Muscle layer of colon (tissue), 2 donors: ENCODE measurements around the gene PRSS50.

Source experiments
- H3K27ac ChIP-seq: one replicate; pipeline ENCODE4 v1.7.0; 2013; ENCODE audit warnings: low read depth, mild to moderate bottlenecking, low read length, moderate library complexity
- H3K27me3 ChIP-seq, 2 donors: one replicate each; pipeline ENCODE4 v1.7.0; 2013; ENCODE audit warnings: low read length in 2 of 2, mild to moderate bottlenecking in 2 of 2; ENCODE audit not compliant: insufficient read depth in 2 of 2, control insufficient read depth in 1 of 2
- H3K36me3 ChIP-seq: one replicate; pipeline ENCODE4 v1.7.0; 2013; ENCODE audit warnings: mild to moderate bottlenecking, low read length; ENCODE audit not compliant: insufficient read depth
- H3K4me1 ChIP-seq: one replicate; pipeline ENCODE4 v1.7.0; 2013; ENCODE audit warnings: mild to moderate bottlenecking, low read length; ENCODE audit not compliant: insufficient read depth
- H3K4me3 ChIP-seq, 2 donors: one replicate each; pipeline ENCODE4 v1.7.0; 2013; ENCODE audit warnings: low read length in 2 of 2, low read depth in 1 of 2, mild to moderate bottlenecking in 1 of 2, moderate library complexity in 1 of 2
- H3K9ac ChIP-seq: one replicate; pipeline ENCODE4 v1.7.0; 2013; ENCODE audit warnings: low read length
- H3K9me3 ChIP-seq: one replicate; pipeline ENCODE4 v1.7.0; 2013; ENCODE audit warnings: mild to moderate bottlenecking, low read length
- donor health status: abdominal sarcoma.
- donor health status: Adenocarcinoma of cecum.

The PRSS50 gene

GRCh38 chr3:46671541-46672348, 45.9 kb downstream of the PRSS50 start:
- H3K27me3 ChIP-seq = no peaks in the 10 kb centered on the region
- H3K9me3 ChIP-seq = no peaks in the 10 kb centered on the region
- no peaks in the 10 kb centered on the region for H3K36me3 ChIP-seq
- peaks cover 2% of the 10 kb centered on the region for H3K4me1 ChIP-seq
- no peak overlapping the region for H3K27ac ChIP-seq
- no peak overlapping the region for H3K9ac ChIP-seq
- no peak overlapping the region for H3K4me3 ChIP-seq

DNA sequence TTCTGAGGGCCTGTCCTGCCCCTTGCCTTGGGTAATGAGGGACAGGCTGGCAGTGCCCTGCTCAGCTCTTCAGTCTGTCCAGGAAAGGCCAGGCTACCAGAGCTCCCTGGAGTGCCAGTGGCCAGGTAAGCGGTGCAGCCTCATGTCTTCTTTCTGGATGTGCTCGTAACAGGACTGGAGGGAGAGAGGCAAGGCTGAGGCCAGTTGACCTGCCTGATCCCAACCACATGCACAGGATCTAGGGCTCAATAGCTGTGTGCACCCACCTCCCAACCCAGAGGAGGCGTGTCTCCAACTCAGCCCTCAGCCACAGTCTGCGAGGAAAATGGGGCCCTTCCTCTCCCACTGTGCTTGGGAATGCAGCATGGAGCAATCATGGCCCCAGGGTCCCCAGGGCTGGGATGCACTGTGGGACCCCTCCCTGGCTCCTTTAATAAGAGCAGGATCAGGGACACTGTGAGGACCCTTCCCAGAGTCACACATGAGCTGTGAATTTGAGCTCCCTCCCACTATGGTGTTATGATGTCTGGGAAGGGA, 46.7 kb downstream of the PRSS50 start:
- no peaks in the 10 kb centered on the region for H3K36me3 ChIP-seq
- no peaks in the 10 kb centered on the region for H3K9me3 ChIP-seq

GRCh38 chr3:46670000-46670890, 47.4 kb downstream of the PRSS50 start:
- H3K4me1 ChIP-seq = peaks cover 11% of the 10 kb centered on the region
- H3K9ac ChIP-seq = no peak overlapping the region
- no peaks in the 10 kb centered on the region for H3K27me3 ChIP-seq
- H3K27ac ChIP-seq = no peak overlapping the region
- no peaks in the 10 kb centered on the region for H3K9me3 ChIP-seq
- no peak overlapping the region for H3K4me3 ChIP-seq
- H3K36me3 ChIP-seq = no peaks in the 10 kb centered on the region

More for the DNA sequence above, 46.7 kb downstream of the PRSS50 start:
- Histone ChIP-seq H3K27me3 (no peaks in the 10 kb centered on the region), H3K9ac (no peak overlapping the region), H3K27ac (no peak overlapping the region), H3K4me1 (peaks cover 10% of the 10 kb centered on the region), H3K4me3 (no peak overlapping the region)

DNA sequence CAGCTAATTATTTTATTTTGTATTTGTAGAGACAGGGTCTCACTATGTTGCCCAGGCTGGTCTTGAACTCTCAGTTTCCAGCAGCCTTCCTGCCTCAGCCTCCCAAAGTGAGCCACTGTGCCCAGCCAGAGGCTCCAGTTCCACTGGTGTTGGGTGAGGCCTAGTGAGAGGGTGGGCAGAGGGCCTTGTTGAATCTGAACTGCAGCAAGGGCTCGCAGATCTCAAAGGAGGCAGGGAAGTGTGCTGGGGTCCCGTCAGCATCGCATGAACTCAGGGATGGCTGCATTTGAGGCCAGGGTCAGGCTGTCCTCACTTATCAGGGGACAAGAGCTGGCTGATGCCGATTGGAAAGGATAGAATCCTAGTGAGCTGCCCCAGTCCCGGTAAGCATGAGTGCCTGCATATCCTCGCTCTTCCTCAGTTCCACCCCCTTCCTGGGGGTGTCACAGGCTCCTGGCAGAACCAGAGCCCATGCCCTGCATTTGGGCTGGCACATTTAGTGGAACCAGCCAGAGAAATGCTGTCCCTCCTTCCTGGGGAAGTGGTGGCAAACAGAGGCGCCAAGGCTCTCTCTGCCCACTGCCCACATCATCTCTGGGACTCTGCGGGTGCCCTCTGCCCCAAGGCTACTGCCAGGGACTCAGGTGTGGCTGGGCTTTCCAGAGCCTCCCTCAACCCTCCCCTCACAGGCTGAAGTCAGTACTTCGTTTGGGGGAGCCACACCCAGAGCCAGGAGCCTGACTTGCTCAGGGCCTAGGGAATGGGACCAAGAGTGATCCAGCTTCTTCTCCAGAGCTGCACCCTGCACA, 48.3 kb downstream of the PRSS50 start:
- no peak overlapping the region for H3K4me3 ChIP-seq
- H3K9ac ChIP-seq = no peak overlapping the region
- H3K27ac ChIP-seq = no peak overlapping the region
- H3K9me3 ChIP-seq = no peaks in the 10 kb centered on the region
- no peaks in the 10 kb centered on the region for H3K27me3 ChIP-seq
- H3K36me3 ChIP-seq = no peaks in the 10 kb centered on the region
- H3K4me1 ChIP-seq = peaks cover 11% of the 10 kb centered on the region

DNA sequence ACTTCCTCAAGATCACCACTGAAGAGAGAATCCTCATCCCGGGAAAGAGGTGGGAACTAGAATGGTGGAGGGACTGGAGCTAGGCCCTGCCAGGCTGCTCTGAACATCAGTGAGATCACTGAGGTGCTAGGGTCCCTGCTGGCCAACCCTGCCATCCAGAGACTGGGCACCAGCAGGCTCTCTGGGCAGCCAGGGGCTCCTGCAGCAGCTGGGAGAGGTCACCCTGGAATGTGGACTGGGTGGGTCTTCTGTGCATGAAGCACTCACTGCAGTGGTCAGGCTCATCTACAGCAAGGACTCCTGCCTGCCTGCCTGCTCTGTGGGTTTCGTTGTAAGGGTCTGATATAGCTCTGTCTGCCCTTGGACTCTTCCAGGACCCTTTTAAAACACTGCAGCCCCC, 49.1 kb downstream of the PRSS50 start:
- no peaks in the 10 kb centered on the region for H3K9me3 ChIP-seq
- H3K9ac ChIP-seq = no peak overlapping the region
- peaks cover 11% of the 10 kb centered on the region for H3K4me1 ChIP-seq
- H3K27ac ChIP-seq = no peak overlapping the region
- H3K4me3 ChIP-seq = no peak overlapping the region
- H3K36me3 ChIP-seq = no peaks in the 10 kb centered on the region
- no peaks in the 10 kb centered on the region for H3K27me3 ChIP-seq

DNA sequence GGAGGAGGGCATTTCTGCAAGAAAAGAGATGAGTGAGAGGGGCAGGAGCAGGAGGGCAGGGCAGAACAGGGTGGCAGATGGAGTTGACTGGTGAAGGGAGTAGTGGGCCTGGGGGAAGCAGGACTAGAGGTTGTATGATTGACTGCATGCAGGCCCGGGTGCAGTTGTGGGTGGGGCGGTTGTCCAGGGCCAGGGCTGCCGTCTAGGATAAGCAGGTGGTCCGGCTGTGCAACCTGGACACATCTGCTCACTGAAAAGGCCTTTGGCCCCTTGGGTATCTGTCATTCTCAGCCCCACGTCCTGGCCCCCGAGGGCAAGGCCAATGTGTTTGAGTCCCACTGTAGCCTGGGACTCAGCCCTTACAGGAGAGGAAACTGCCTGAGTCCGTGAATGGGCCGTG, 49.6 kb downstream of the PRSS50 start:
- Histone ChIP-seq H3K27me3 (no peaks in the 10 kb centered on the region), H3K4me3 (no peak overlapping the region), H3K36me3 (no peaks in the 10 kb centered on the region), H3K4me1 (peaks cover 11% of the 10 kb centered on the region), H3K27ac (no peak overlapping the region), H3K9ac (no peak overlapping the region), H3K9me3 (no peaks in the 10 kb centered on the region)

DNA sequence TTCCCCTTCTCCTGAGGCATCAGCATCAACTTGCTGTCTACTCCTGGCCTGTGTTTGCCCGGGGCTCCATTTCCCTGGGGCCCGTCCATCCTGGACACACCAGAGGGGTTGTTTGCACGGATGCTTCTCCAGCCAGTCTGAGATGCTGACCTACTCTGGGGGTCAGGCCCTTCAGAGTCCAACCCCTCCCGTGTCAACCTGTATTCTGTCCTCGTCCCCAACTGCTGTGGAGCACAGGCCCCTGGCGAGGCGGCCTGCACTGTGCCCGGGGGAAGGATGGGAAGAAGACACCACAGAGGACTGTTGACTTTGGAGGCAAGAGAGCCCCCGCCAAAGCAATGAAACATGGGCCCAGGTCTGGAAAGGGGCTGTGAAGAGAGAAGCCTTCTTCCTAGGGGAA, 50.0 kb downstream of the PRSS50 start:
- peaks cover 15% of the 10 kb centered on the region for H3K4me1 ChIP-seq
- H3K9ac ChIP-seq = no peak overlapping the region
- H3K27ac ChIP-seq = no peak overlapping the region
- no peaks in the 10 kb centered on the region for H3K36me3 ChIP-seq
- H3K4me3 ChIP-seq = no peak overlapping the region
- no peaks in the 10 kb centered on the region for H3K27me3 ChIP-seq
- H3K9me3 ChIP-seq = no peaks in the 10 kb centered on the region

DNA sequence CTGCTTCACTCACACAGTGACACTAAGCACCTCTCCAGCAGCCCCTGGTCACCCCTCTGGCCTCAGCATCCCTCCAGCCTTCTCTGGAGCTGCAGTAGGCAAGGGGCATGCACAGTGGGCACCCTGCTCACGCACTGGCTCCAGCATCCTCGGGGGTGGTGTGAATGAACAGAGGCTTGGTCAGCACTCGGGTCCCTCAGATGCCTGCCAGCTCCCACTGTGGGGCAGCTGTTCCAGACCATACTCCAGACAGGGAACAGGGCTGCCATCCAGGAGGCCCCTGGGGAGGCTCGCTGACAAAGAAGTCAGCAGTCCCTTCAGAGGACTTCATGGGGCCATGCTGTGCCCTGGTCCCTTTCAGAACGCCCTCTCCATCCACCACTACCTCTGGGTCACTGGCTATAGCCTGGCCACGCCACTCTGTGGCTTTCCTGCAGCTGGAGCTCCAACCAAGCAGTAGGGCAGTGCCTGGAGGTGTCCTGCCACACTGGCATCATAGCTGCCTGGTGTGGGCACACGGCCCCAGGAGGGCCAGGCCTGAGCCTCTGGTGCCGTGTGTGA, 50.5 kb downstream of the PRSS50 start:
- Histone ChIP-seq H3K27me3 (no peaks in the 10 kb centered on the region), H3K36me3 (no peaks in the 10 kb centered on the region), H3K4me1 (peaks cover 17% of the 10 kb centered on the region), H3K4me3 (no peak overlapping the region), H3K9me3 (no peaks in the 10 kb centered on the region), H3K9ac (no peak overlapping the region), H3K27ac (no peak overlapping the region)

DNA sequence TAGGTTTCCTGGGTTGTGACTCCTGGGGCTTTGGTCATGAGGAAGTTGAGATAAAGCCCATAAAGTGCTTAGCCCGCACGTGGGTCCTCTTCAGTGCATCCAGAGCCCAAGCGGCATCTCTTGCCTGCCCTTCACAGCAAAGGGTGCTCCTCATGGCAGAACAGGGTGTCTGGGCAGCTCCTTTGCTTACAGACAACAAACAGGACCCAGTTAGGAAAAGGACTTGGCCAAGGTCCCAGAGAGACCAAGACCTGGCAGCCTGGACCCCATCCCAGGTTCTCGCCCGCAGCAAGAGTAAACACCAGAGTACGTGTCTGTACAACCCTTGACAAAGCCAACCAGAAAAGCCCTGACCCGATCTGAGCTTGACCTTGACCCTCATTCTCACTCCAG, 51.2 kb downstream of the PRSS50 start:
- Histone ChIP-seq H3K27me3 (no peaks in the 10 kb centered on the region), H3K4me1 (peaks cover 17% of the 10 kb centered on the region), H3K27ac (no peak overlapping the region)

DNA sequence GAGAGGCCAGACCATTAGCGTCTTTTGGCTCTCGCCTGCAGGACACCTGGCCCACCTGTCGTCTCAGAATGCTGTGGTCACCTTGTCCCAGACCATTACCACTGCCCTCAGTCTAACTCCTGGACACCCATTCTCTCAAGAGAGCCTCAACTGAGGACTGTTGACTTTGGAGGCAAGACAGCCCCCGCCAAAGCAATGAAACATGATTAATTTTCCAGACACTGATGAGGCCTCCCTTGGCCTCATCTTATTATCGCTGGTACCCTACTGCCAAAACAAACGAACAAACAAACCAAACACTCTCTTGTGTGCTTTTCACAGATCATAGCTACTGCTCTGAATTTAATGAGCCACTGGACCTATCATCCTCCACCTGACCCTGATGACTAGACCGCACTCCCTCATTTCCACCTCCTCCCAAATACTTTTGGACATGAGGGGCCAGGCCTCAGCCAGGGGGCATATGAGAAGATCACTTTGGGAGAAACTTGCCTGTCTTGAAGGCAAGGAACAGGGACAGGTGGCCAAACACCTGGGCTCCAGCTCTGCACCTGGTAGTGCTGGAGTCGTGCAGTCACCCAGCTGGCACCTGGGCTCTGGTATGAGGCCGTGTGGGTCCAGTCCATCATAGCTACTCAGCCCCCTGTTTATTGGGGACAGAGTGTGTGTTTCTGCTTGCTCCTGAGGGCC, 51.8 kb downstream of the PRSS50 start:
- Histone ChIP-seq H3K9me3 (no peaks in the 10 kb centered on the region), H3K9ac (no peak overlapping the region), H3K27me3 (no peaks in the 10 kb centered on the region), H3K4me3 (no peak overlapping the region), H3K27ac (no peak overlapping the region), H3K4me1 (peaks cover 17% of the 10 kb centered on the region), H3K36me3 (no peaks in the 10 kb centered on the region)

More for the DNA sequence above, 51.2 kb downstream of the PRSS50 start:
- H3K9me3 ChIP-seq = no peaks in the 10 kb centered on the region
- no peaks in the 10 kb centered on the region for H3K36me3 ChIP-seq
- no peak overlapping the region for H3K4me3 ChIP-seq
- H3K9ac ChIP-seq = no peak overlapping the region
